ENCODE data around the gene SMCO3.

Gene SMCO3

GRCh38 chr12:14810167-14810952 lies 3.6 kb downstream of the SMCO3 start:
- Histone ChIP-seq H3K9me3 (ENCODE audit: severe bottlenecking) (no peaks in the 10 kb centered on the region), H3K27ac (no peak overlapping the region), H3K27me3 (ENCODE audit: insufficient read depth, low read depth, severe bottlenecking) (no peaks in the 10 kb centered on the region), H3K36me3 (no peaks in the 10 kb centered on the region), H3K4me3 (ENCODE audit: low read depth, low read length) (no peak overlapping the region)
- TF ChIP-seq, protein P1, sequence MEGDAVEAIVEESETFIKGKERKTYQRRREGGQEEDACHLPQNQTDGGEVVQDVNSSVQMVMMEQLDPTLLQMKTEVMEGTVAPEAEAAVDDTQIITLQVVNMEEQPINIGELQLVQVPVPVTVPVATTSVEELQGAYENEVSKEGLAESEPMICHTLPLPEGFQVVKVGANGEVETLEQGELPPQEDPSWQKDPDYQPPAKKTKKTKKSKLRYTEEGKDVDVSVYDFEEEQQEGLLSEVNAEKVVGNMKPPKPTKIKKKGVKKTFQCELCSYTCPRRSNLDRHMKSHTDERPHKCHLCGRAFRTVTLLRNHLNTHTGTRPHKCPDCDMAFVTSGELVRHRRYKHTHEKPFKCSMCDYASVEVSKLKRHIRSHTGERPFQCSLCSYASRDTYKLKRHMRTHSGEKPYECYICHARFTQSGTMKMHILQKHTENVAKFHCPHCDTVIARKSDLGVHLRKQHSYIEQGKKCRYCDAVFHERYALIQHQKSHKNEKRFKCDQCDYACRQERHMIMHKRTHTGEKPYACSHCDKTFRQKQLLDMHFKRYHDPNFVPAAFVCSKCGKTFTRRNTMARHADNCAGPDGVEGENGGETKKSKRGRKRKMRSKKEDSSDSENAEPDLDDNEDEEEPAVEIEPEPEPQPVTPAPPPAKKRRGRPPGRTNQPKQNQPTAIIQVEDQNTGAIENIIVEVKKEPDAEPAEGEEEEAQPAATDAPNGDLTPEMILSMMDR (IDR thresholded peaks at IDR 0.05; ENCODE audit: low read depth, low read length), result no peak
- DNase-seq, result no peak

GRCh38 chr12:14803830-14804160 lies 10.2 kb downstream of the SMCO3 start:
- Histone ChIP-seq H3K36me3 (peaks cover 31% of the 10 kb centered on the region), H3K4me3 (ENCODE audit: low read depth, low read length) (peak overlapping the region; percentile 79), H3K9me3 (ENCODE audit: severe bottlenecking) (no peaks in the 10 kb centered on the region), H3K27ac (peak overlapping the region; percentile 97), H3K27me3 (ENCODE audit: insufficient read depth, low read depth, severe bottlenecking) (no peaks in the 10 kb centered on the region)
- TF ChIP-seq, protein P1 (IDR thresholded peaks at IDR 0.05; ENCODE audit: low read depth, low read length), result no peak
- no peak for DNase-seq

DNA sequence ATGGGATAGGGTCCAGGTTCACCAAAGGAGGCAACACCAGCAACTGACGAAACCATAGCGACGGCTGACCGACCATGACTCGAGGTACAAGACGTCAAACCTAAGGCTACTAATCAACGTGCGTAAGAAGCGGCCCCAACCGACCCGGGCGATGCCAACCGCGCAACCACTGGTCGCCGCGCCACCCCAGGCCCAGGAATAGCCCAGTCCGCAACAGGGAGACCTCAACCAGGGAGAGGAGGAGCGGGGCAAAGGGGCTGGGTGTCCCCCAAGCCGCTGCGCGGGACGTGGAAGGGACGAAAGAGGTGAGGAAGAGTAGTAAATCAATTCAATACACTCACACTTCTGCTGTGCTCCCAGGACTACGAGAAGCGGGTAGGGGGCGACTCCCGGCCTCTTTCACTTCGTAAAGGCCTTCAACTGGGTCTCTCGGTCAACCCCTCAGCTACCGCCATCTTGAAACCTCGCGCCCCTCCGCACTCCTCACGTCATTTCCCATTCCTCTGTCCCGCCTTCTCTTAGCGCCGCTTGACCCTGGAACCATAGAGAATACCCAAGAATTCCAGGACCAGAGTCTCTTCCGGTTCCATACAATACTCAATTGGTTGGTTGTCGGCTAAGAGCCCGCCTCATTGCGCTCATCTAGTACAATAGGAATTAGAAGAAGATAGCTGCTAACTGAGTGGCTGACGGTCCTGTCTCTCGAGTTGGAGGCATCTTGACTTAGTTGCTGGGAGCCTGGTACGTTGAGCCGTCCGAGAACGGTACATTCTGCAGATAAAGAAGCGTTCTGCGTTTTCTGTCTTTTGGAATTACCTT lies 10.8 kb downstream of the SMCO3 start, which contains the start of the genes C12orf60 and WBP11:
Gene C12orf60 (plus strand): TSS at position 660 of the 819 bp plus-strand sequence. CDS start 19,266 bp downstream, outside the sequence.
Gene WBP11 (minus strand): TSS at position 468 of the 819 bp plus-strand sequence. CDS start 2,095 bp downstream, outside the sequence.
- Histone ChIP-seq H3K4me3 (ENCODE audit: low read depth, low read length) (peak within 1 kb of the TSS; percentile 79), H3K27ac (peak within 1 kb of the TSS; percentile 97), H3K27me3 (ENCODE audit: insufficient read depth, low read depth, severe bottlenecking) (no peaks in the 10 kb centered on the region), H3K9me3 (ENCODE audit: severe bottlenecking) (no peaks in the 10 kb centered on the region), H3K36me3 (peaks cover 36% of the 10 kb centered on the region)
- DNase-seq, result peak; percentile 95
- TF ChIP-seq, protein P1 (IDR thresholded peaks at IDR 0.05; ENCODE audit: low read depth, low read length), result no peak

DNA sequence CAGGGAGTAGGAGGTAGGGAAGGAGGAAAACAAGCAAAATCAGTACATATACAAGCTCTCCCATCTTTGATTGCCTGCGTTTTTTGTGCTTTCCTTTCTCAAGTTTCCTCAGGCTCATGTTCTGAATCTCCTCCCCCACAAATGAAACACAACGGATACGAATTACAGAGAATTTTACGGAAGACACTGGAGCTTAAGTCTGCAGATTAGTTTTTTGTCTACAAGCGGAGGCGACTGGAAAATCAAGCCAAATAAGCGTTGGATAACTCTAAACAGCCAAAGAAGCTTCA lies 11.3 kb downstream of the SMCO3 start:
- Histone ChIP-seq H3K9me3 (ENCODE audit: severe bottlenecking) (no peaks in the 10 kb centered on the region), H3K4me3 (ENCODE audit: low read depth, low read length) (peak overlapping the region; percentile 79), H3K36me3 (peaks cover 36% of the 10 kb centered on the region), H3K27ac (peak overlapping the region; percentile 97), H3K27me3 (ENCODE audit: insufficient read depth, low read depth, severe bottlenecking) (no peaks in the 10 kb centered on the region)
- TF ChIP-seq, protein P1 (IDR thresholded peaks at IDR 0.05; ENCODE audit: low read depth, low read length), result no peak
- no peak for DNase-seq

GRCh38 chr12:14802247-14802646 lies 11.7 kb downstream of the SMCO3 start:
- no peak for DNase-seq

More at GRCh38 chr12:14802247-14802646, 11.7 kb downstream of the SMCO3 start:
- no peaks in the 10 kb centered on the region for H3K9me3 ChIP-seq (ENCODE audit: severe bottlenecking)
- TF ChIP-seq, protein P1 (IDR thresholded peaks at IDR 0.05; ENCODE audit: low read depth, low read length), result no peak
- H3K27me3 ChIP-seq (ENCODE audit: insufficient read depth, low read depth, severe bottlenecking), result no peaks in the 10 kb centered on the region
- H3K36me3 ChIP-seq, result peaks cover 36% of the 10 kb centered on the region
- peak overlapping the region; percentile 97; the same call in 1 of the 2 replicates for H3K27ac ChIP-seq
- H3K4me3 ChIP-seq (ENCODE audit: low read depth, low read length), result peak overlapping the region; percentile 79

Measured in WERI-Rb-1 (cell line).